HFFc6 (cell line): ENCODE data around the gene SMURF2. TPM values are rescaled to one million over a fixed set of nuclear protein-coding genes. Genes with fewer than 3 reads are reported as not detected.

Experiments used
- DNase-seq: peaks from one replicate; pipeline ENCODE4 v3.0.0-alpha.2; 2018
- H3K27ac Mint-ChIP-seq: 2 replicates; pipeline ENCODE4 v1.8.0; 2020; ENCODE audit warnings: mild to moderate bottlenecking, mixed read lengths
- H3K27me3 Mint-ChIP-seq: 2 replicates; pipeline ENCODE4 v1.8.0; 2021; ENCODE audit warnings: mild to moderate bottlenecking, moderate library complexity, mixed read lengths; ENCODE audit not compliant: insufficient read depth
- H3K36me3 Mint-ChIP-seq: 2 replicates; pipeline ENCODE4 v1.8.0; 2021; ENCODE audit warnings: low read depth, mixed read lengths
- H3K4me1 Mint-ChIP-seq: 2 replicates; pipeline ENCODE4 v1.8.0; 2020; ENCODE audit warnings: low read depth, mixed read lengths
- H3K4me3 Mint-ChIP-seq: 2 replicates; pipeline ENCODE4 v1.8.0; 2020; ENCODE audit warnings: mild to moderate bottlenecking, moderate library complexity, mixed read lengths
- H3K9me3 Mint-ChIP-seq: 2 replicates; pipeline ENCODE4 v1.8.0; 2020; ENCODE audit warnings: mild to moderate bottlenecking, mixed read lengths
- total RNA-seq, 6 experiments: library from RNA; stranded (reverse); fragmentation: NEBNext Ultra II Directional; extraction: Animal tissue kit (Norgen Biotek cat#: 25700); gene quantifications; 2 replicates in 1 of 6; 3 replicates in 5 of 6; pipeline ENCODE4 v1.2.3, GENCODE V29; 2021
- TF ChIP-seq, protein P1 (sequence below): fragments of 200-600 bp; sonication (generic); IDR thresholded peaks from 2 replicates; pipeline ENCODE4 v1.5.0; 2021; ENCODE audit warnings: antibody characterized with exemption, mild to moderate bottlenecking

The SMURF2 gene
- total RNA-seq, 6 experiments from 2014 or later = 92.5 to 206 (median 99.1) TPM

- Mint-ChIP-seq H3K4me1 (peaks cover 56% of the 10 kb centered on the region), H3K27me3 (peaks cover 26% of the 10 kb centered on the region), H3K4me3 (peak overlapping the region; percentile 98), H3K9me3 (peaks cover 9% of the 10 kb centered on the region; the same call in 1 of the 2 replicates), H3K36me3 (peaks cover 65% of the 10 kb centered on the region), H3K27ac (peak overlapping the region; percentile 100)
- DNase-seq = peak; percentile 79
- TF ChIP-seq, protein P1, sequence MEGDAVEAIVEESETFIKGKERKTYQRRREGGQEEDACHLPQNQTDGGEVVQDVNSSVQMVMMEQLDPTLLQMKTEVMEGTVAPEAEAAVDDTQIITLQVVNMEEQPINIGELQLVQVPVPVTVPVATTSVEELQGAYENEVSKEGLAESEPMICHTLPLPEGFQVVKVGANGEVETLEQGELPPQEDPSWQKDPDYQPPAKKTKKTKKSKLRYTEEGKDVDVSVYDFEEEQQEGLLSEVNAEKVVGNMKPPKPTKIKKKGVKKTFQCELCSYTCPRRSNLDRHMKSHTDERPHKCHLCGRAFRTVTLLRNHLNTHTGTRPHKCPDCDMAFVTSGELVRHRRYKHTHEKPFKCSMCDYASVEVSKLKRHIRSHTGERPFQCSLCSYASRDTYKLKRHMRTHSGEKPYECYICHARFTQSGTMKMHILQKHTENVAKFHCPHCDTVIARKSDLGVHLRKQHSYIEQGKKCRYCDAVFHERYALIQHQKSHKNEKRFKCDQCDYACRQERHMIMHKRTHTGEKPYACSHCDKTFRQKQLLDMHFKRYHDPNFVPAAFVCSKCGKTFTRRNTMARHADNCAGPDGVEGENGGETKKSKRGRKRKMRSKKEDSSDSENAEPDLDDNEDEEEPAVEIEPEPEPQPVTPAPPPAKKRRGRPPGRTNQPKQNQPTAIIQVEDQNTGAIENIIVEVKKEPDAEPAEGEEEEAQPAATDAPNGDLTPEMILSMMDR = peak; percentile 3; the same call in 1 of the 2 replicates
These were observed 156.5 kb downstream of the SMURF2 start for GRCh38 chr17:64505340-64506200.

- Mint-ChIP-seq H3K36me3 (peaks cover 67% of the 10 kb centered on the region), H3K27me3 (peaks cover 31% of the 10 kb centered on the region), H3K4me3 (peak overlapping the region; percentile 98), H3K27ac (peak overlapping the region; percentile 100), H3K9me3 (peaks cover 9% of the 10 kb centered on the region; the same call in 1 of the 2 replicates), H3K4me1 (peaks cover 63% of the 10 kb centered on the region)
- no peak for DNase-seq
- TF ChIP-seq, protein P1 = no peak
These were observed 157.3 kb downstream of the SMURF2 start for GRCh38 chr17:64504769-64505339.

DNA sequence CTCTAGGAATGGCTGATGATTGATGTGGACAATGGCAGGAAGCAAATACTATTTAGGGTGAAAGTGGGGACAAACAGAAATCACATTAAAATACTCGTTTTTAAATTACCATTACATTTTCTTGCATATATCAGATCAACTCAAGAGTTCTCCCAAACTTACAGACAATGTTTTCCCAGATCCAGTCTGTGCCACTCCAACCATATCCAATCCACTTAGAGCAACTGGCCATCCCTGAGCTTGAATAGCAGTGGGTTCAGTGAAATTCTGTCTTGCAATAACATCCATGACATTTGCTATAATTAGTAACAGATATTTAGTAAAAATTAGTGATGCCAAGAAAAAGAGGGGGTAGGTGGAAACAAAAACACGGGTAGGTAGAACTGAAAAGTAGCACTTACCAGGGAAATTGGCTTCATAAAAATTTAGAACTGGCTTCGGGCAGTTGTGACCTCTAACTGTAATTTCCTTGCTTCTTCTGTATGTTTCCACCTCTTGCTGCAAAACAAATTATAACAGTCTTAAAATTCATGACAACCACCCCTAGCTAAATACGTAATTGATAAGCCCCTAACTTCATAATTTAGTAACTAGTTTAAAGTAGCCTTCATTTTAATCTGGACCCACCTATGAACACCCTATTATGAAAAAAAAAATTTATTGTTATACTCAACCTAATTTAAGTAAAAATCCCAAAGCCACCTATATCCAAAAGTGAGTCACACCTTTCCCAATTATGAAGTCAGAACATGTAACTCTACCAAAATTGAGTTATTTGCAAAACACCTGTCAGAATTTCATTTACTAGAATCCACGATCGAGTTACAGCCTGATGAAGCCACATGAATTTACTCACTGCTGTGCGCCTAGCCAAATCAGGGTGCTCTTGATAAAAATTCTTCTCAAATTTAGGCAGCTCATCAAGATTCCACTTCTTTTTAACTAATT is 158.0 kb downstream of the SMURF2 start:
- peak overlapping the region; percentile 100 for H3K27ac Mint-ChIP-seq
- H3K4me1 Mint-ChIP-seq = peaks cover 70% of the 10 kb centered on the region
- H3K4me3 Mint-ChIP-seq = peak overlapping the region; percentile 98
- peaks cover 70% of the 10 kb centered on the region for H3K36me3 Mint-ChIP-seq
- DNase-seq = no peak
- TF ChIP-seq, protein P1 = no peak
- peaks cover 9% of the 10 kb centered on the region; the same call in 1 of the 2 replicates for H3K9me3 Mint-ChIP-seq
- peaks cover 31% of the 10 kb centered on the region for H3K27me3 Mint-ChIP-seq

DNA sequence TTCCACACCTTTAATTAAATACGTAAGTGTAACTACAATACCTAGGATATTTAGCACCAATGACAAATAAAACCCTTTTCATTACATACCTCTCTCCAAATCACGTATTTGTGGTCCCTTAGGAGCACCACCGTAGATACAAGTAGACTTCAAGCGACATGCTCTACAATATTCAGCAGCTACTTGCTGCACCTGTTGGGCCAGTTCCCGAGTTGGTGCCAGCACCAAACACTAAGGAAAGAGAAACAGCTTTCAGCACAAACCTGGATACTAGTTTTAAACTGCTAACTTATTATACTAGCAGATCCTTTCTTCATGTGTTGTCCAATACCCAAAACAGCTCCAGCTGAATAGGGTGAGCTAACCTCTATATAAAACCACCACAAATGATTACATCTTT is 158.8 kb downstream of the SMURF2 start:
- no peak for DNase-seq
- peak overlapping the region; percentile 100 for H3K27ac Mint-ChIP-seq
- H3K36me3 Mint-ChIP-seq = peaks cover 77% of the 10 kb centered on the region
- peak overlapping the region; percentile 98 for H3K4me3 Mint-ChIP-seq
- peaks cover 9% of the 10 kb centered on the region; the same call in 1 of the 2 replicates for H3K9me3 Mint-ChIP-seq
- TF ChIP-seq, protein P1 = no peak
- H3K27me3 Mint-ChIP-seq = peaks cover 35% of the 10 kb centered on the region
- H3K4me1 Mint-ChIP-seq = peaks cover 70% of the 10 kb centered on the region

GRCh38 chr17:64502809-64503208 is 159.3 kb downstream of the SMURF2 start:
- no peak for DNase-seq
- peaks cover 36% of the 10 kb centered on the region for H3K27me3 Mint-ChIP-seq
- peak overlapping the region; percentile 98 for H3K4me3 Mint-ChIP-seq
- H3K27ac Mint-ChIP-seq = peak overlapping the region; percentile 100
- H3K9me3 Mint-ChIP-seq = peaks cover 9% of the 10 kb centered on the region; the same call in 1 of the 2 replicates
- peaks cover 72% of the 10 kb centered on the region for H3K4me1 Mint-ChIP-seq
- TF ChIP-seq, protein P1 = no peak
- peaks cover 80% of the 10 kb centered on the region for H3K36me3 Mint-ChIP-seq
